H1 (cell line): ENCODE measurements around the gene C2orf66. TPM values are rescaled to one million over a fixed set of nuclear protein-coding genes. Genes with fewer than 3 reads are reported as not detected.

Experiments used
- BACH1 ChIP-seq: IDR thresholded peaks from 2 replicates; pipeline ENCODE4 v1.6.1; 2012; ENCODE audit warnings: low read length, improper control_type of control experiment
- CHD7 ChIP-seq: fragments of 300-600 bp; sonication (generic); IDR thresholded peaks from 2 replicates; pipeline ENCODE4 v1.7.1; 2012; ENCODE audit warnings: low read length, moderate library complexity, mild to moderate bottlenecking, inconsistent platforms; ENCODE audit not compliant: insufficient replicate concordance
- KDM1A ChIP-seq: fragments of 200-600, 300-600 bp; sonication (generic); IDR thresholded peaks from 2 replicates; pipeline ENCODE4 v1.7.1; 2016; ENCODE audit warnings: mild to moderate bottlenecking, low read length, borderline replicate concordance
- MAX ChIP-seq: IDR thresholded peaks from 2 replicates; pipeline ENCODE4 v1.6.1; 2012; ENCODE audit warnings: inconsistent platforms
- POLR2A ChIP-seq, 2 experiments: IDR thresholded peaks; 1 replicate in 1 of 2; 2 replicates in 1 of 2; pipeline ENCODE4 v1.6.1; 2011; ENCODE audit warnings: low read depth in 2 of 2, low read length in 2 of 2, mild to moderate bottlenecking in 2 of 2; ENCODE audit errors: control extremely low read depth in 1 of 2
- RFX5 ChIP-seq: IDR thresholded peaks from 2 replicates; pipeline ENCODE4 v1.6.1; 2011; ENCODE audit warnings: low read depth, low read length, improper control_type of control experiment, borderline replicate concordance
- polyA plus RNA-seq, 7 experiments: library from polyadenylated mRNA; depleted of rRNA in 3 of 7; stranded (reverse) in 5 of 7; unstranded in 2 of 7; fragments of >200 nt in 5 of 7; fragments of 200-250 nt in 2 of 7; gene quantifications; 1 replicate in 5 of 7; 2 replicates in 1 of 7; 4 replicates in 1 of 7; pipeline versions ENCODE4 v1.2.1 to v1.2.3, GENCODE V29; 2011 to 2013; ENCODE audit warnings: missing spikeins in 2 of 7, mixed read lengths in 2 of 7
- total RNA-seq: library from RNA; stranded (reverse); fragmentation: NEBNext Ultra II Directional; extraction: Animal tissue kit (Norgen Biotek cat#: 25700); gene quantifications from 2 replicates; pipeline ENCODE4 v1.2.1, GENCODE V29; 2021

The C2orf66 gene
- total and polyA plus RNA-seq, 2 of the 8 experiments (the other 6 are each of a cell fraction or from before 2014, with no cell fraction given), result not detected

GRCh38 chr2:196801674-196802261, 7.4 kb downstream of the C2orf66 start (continued):
- TF ChIP-seq CHD7, result no peak
- TF ChIP-seq KDM1A, result no peak
- TF ChIP-seq RFX5, result no peak
- no peak for TF ChIP-seq MAX
- TF ChIP-seq POLR2A (IDR thresholded peaks at IDR 0.05; ENCODE audit: control extremely low read depth in 1 of 2, low read depth in 2 of 2, low read length in 2 of 2), result no peak
- TF ChIP-seq BACH1, result no peak
